Measurements from ENCODE around the gene RAP1A.

The RAP1A gene

DNA sequence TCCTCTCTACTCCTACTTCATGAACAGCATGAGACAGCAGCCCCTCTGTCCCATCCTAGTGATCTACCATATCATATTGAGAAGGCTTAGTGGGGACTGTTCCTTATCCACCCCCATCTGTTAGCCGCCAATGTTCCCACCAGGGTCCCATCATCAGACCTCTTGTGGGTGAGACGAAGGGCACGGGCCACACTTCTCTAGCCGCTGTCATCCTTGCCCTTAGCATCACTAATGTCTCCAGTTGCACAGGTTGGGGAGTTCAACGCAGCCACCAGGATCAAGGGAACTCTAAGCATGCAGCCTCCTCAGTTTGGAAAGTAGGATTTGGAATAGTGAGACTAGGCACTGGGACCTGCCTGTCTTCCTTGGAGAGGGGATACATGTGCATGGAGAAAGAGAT, 99.5 kb downstream of the RAP1A start:
- in situ Hi-C loops (cut with MboI; ENCODE audit: low sequenced_read_pairs, unreplicated experiment), result no loop called here
- DNase-seq (ENCODE audit: low spot score), result no peak
- TF ChIP-seq, protein P1, sequence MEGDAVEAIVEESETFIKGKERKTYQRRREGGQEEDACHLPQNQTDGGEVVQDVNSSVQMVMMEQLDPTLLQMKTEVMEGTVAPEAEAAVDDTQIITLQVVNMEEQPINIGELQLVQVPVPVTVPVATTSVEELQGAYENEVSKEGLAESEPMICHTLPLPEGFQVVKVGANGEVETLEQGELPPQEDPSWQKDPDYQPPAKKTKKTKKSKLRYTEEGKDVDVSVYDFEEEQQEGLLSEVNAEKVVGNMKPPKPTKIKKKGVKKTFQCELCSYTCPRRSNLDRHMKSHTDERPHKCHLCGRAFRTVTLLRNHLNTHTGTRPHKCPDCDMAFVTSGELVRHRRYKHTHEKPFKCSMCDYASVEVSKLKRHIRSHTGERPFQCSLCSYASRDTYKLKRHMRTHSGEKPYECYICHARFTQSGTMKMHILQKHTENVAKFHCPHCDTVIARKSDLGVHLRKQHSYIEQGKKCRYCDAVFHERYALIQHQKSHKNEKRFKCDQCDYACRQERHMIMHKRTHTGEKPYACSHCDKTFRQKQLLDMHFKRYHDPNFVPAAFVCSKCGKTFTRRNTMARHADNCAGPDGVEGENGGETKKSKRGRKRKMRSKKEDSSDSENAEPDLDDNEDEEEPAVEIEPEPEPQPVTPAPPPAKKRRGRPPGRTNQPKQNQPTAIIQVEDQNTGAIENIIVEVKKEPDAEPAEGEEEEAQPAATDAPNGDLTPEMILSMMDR (IDR thresholded peaks at IDR 0.05; ENCODE audit: borderline replicate concordance, control extremely low read depth, extremely low read depth, insufficient read depth, missing control alignments), result no peak

- in situ Hi-C loops (cut with MboI; ENCODE audit: low sequenced_read_pairs, unreplicated experiment), result no loop called here
- no peak for DNase-seq (ENCODE audit: low spot score)
- TF ChIP-seq, protein P1 (IDR thresholded peaks at IDR 0.05; ENCODE audit: borderline replicate concordance, control extremely low read depth, extremely low read depth, insufficient read depth, missing control alignments), result no peak
These were observed 100.1 kb downstream of the RAP1A start for GRCh38 chr1:111719674-111720132.

- in situ Hi-C loops (cut with MboI; ENCODE audit: low sequenced_read_pairs, unreplicated experiment), result no loop called here
- TF ChIP-seq, protein P1 (IDR thresholded peaks at IDR 0.05; ENCODE audit: borderline replicate concordance, control extremely low read depth, extremely low read depth, insufficient read depth, missing control alignments), result no peak
- no peak for DNase-seq (ENCODE audit: low spot score)
These were observed 100.8 kb downstream of the RAP1A start for GRCh38 chr1:111720274-111720976.

- TF ChIP-seq, protein P1 (IDR thresholded peaks at IDR 0.05; ENCODE audit: borderline replicate concordance, control extremely low read depth, extremely low read depth, insufficient read depth, missing control alignments), result no peak
- in situ Hi-C loops (cut with MboI; ENCODE audit: low sequenced_read_pairs, unreplicated experiment), result no loop called here
- DNase-seq (ENCODE audit: low spot score), result no peak
These were observed 101.6 kb downstream of the RAP1A start for GRCh38 chr1:111720977-111721786.

DNA sequence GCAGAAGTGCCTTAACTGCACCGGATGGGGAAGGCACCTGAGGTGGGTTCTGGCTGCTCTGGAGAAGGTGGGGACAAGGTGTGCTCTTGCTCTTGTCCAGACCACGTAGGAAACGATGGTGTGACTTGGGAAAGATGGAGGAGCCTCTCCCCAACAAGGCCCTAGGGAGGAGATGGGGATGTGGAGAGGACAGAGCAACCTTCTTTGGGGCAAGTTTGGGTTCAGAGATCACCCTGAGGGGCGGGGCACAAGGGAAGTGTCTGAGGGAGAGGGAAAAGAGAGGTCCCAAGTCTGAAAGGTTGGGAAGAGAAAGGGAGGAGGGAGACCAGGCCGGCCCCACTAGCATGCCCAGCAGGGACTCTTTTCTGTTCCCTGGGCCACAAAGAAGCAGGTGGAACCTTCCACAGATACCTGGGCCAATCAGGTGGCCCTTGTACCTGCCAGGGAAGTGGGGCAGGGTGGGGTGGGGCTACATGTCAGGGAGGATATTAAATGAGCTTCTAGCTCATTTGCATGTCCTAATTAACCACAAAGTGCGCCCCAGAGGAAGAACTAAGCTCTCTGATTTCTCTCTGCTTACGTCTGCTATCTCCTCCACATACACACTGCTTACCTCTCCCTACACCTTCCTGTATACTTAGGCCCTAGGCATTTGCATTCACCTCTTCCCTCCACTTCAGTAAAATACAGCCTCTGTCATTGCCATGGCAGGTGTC, 103.7 kb downstream of the RAP1A start:
- in situ Hi-C loops (cut with MboI; ENCODE audit: low sequenced_read_pairs, unreplicated experiment), result no loop called here
- TF ChIP-seq, protein P1 (IDR thresholded peaks at IDR 0.05; ENCODE audit: borderline replicate concordance, control extremely low read depth, extremely low read depth, insufficient read depth, missing control alignments), result no peak
- DNase-seq (ENCODE audit: low spot score), result no peak

- TF ChIP-seq, protein P1 (IDR thresholded peaks at IDR 0.05; ENCODE audit: borderline replicate concordance, control extremely low read depth, extremely low read depth, insufficient read depth, missing control alignments), result no peak
- in situ Hi-C loops (cut with MboI; ENCODE audit: low sequenced_read_pairs, unreplicated experiment), result no loop called here
- DNase-seq (ENCODE audit: low spot score), result no peak
These were observed 104.3 kb downstream of the RAP1A start for GRCh38 chr1:111723871-111724270.

All from GM13976 (cell line).